ENCODE data around the gene CCL7. TPM values are rescaled to one million over a fixed set of nuclear protein-coding genes. Genes with fewer than 3 reads are reported as not detected.

The CCL7 gene
- total and polyA plus RNA-seq, 9 of the 15 experiments (the other 6 are each of a cell fraction or from before 2014, with no cell fraction given): not detected

- Histone ChIP-seq H3K79me2 (ENCODE audit: control insufficient read depth, insufficient read depth, low read length) (no peaks in the 10 kb centered on the region), H3K27me3 (ENCODE audit: control insufficient read depth in 2 of 2, insufficient read depth in 2 of 2, low read length in 2 of 2) (peaks cover 0 to 4% of the 10 kb centered on the region in 2 experiments; a peak in 2 of 5 replicates), H3K4me3 (no peak overlapping the region), H3K9me1 (ENCODE audit: control insufficient read depth, insufficient read depth, low read length) (no peaks in the 10 kb centered on the region), H3K9ac (ENCODE audit: insufficient read depth in 1 of 2, low read depth in 2 of 2, low read length in 2 of 2) (no peak overlapping the region), H3K4me1 (replicated peaks in 1 of 2; ENCODE audit: control insufficient read depth in 2 of 2, insufficient read depth in 2 of 2, low read length in 2 of 2) (no peaks in the 10 kb centered on the region), H3K9me3 (replicated peaks; ENCODE audit: control insufficient read depth, insufficient read depth, low read depth, low read length) (no peaks in the 10 kb centered on the region), H3K36me3 (ENCODE audit: control insufficient read depth, insufficient read depth, low read length) (no peaks in the 10 kb centered on the region), H3K27ac (ENCODE audit: extremely low read depth, low read depth, low read length) (no peak overlapping the region), H2AFZ (ENCODE audit: low read depth, low read length) (no peak overlapping the region), H4K20me1 (replicated peaks; ENCODE audit: control insufficient read depth, insufficient read depth, low read length) (no peaks in the 10 kb centered on the region), H3K4me2 (ENCODE audit: insufficient read depth, low read length) (no peak overlapping the region)
- ATAC-seq (no peak), DNase-seq (ENCODE audit: extremely low read depth in 1 of 4, low spot score in 3 of 4) (no peak), FAIRE-seq (no peak)
- in situ Hi-C loops (cut with MboI): loop anchor here (10.0 kb wide), 1 partner anchor 95 kb away; no protein-coding TSS in a partner anchor
- intact Hi-C loops (cut with micrococcal nuclease): no loop called here
- whole genome bisulfite sequencing (ENCODE audit: insufficient coverage, low coverage, missing lambda C conversion rate): 9% methylated on average over 3 of the region's 3 CpGs
- ChIA-PET POLR2A (interaction anchor here (0.6 to 0.9 kb wide), 3 partner anchors 24 to 682 kb away, joined by 3 read pairs; no protein-coding TSS in a partner anchor), CTCF (ENCODE audit: low intra/inter-chr PET ratio) (no interaction called here)
- no peak for TF ChIP-seq HOXB6 (CRISPR knock-in tag; IDR thresholded peaks at IDR 0.05; ENCODE audit: borderline replicate concordance)
- no peak for TF ChIP-seq SMARCC2 (IDR thresholded peaks at IDR 0.05; ENCODE audit: low read depth)
- BruUV-seq (replicated peaks): no TSS peak
These were observed 30.0 kb downstream of the CCL7 start for GRCh38 chr17:34299956-34300577.

GRCh38 chr17:34300652-34301370, 30.8 kb downstream of the CCL7 start:
- Histone ChIP-seq H3K4me1 (replicated peaks in 1 of 2; ENCODE audit: control insufficient read depth in 2 of 2, insufficient read depth in 2 of 2, low read length in 2 of 2) (no peaks in the 10 kb centered on the region), H3K27me3 (ENCODE audit: control insufficient read depth in 2 of 2, insufficient read depth in 2 of 2, low read length in 2 of 2) (peaks cover 0 to 4% of the 10 kb centered on the region in 2 experiments; a peak in 2 of 5 replicates), H2AFZ (ENCODE audit: low read depth, low read length) (no peak overlapping the region), H3K27ac (ENCODE audit: extremely low read depth, low read depth, low read length) (no peak overlapping the region), H4K20me1 (replicated peaks; ENCODE audit: control insufficient read depth, insufficient read depth, low read length) (no peaks in the 10 kb centered on the region), H3K4me2 (ENCODE audit: insufficient read depth, low read length) (no peak overlapping the region), H3K4me3 (no peak overlapping the region), H3K9me3 (replicated peaks; ENCODE audit: control insufficient read depth, insufficient read depth, low read depth, low read length) (no peaks in the 10 kb centered on the region), H3K36me3 (ENCODE audit: control insufficient read depth, insufficient read depth, low read length) (no peaks in the 10 kb centered on the region), H3K9ac (ENCODE audit: insufficient read depth in 1 of 2, low read depth in 2 of 2, low read length in 2 of 2) (no peak overlapping the region), H3K79me2 (ENCODE audit: control insufficient read depth, insufficient read depth, low read length) (no peaks in the 10 kb centered on the region), H3K9me1 (ENCODE audit: control insufficient read depth, insufficient read depth, low read length) (no peaks in the 10 kb centered on the region)
- in situ Hi-C loops (cut with MboI): loop anchor here (10.0 kb wide), 1 partner anchor 96 kb away; no protein-coding TSS in a partner anchor
- DNase-seq (ENCODE audit: extremely low read depth in 1 of 4, low spot score in 3 of 4) (no peak), ATAC-seq (no peak), FAIRE-seq (no peak)
- WGBS (ENCODE audit: insufficient coverage, low coverage, missing lambda C conversion rate): 0% methylated on average over 3 of the region's 3 CpGs
- intact Hi-C loops (cut with micrococcal nuclease): no loop called here
- POLR2A ChIA-PET: interaction anchor here (0.9 kb wide), 1 partner anchor 25 kb away, joined by 3 read pairs; no protein-coding TSS in a partner anchor
- CTCF ChIA-PET (ENCODE audit: low intra/inter-chr PET ratio): no interaction called here
- BruUV-seq (replicated peaks): no TSS peak
- TF ChIP-seq SRF (CRISPR knock-in tag; IDR thresholded peaks at IDR 0.05): no peak
- TF ChIP-seq MYC (IDR thresholded peaks at IDR 0.05; ENCODE audit: low read depth, low read length): no peak
- no peak for TF ChIP-seq MYC (CRISPR knock-in tag; IDR thresholded peaks at IDR 0.05; ENCODE audit: borderline replicate concordance, low read depth)
- TF ChIP-seq HSF4 (CRISPR knock-in tag; IDR thresholded peaks at IDR 0.05; ENCODE audit: borderline replicate concordance): no peak
- TF ChIP-seq RAD51 (IDR thresholded peaks at IDR 0.05; ENCODE audit: borderline replicate concordance, low read depth): no peak
- TF ChIP-seq TAF15 (IDR thresholded peaks at IDR 0.05; ENCODE audit: low read depth, low read length): no peak
- TF ChIP-seq TCF7 (IDR thresholded peaks at IDR 0.05; ENCODE audit: borderline replicate concordance): no peak
